B cell (primary cell): ENCODE data around the gene FNDC11. TPM values are rescaled to one million over a fixed set of nuclear protein-coding genes. Genes with fewer than 3 reads are reported as not detected.

Source experiments
- ATAC-seq: fragments of 200-7000 bp; cut with Tn5 transposase; one replicate; pipeline ENCODE4 v1.10.0; 2021; ENCODE audit warnings: low read depth, mild to moderate bottlenecking, moderate number of reproducible peaks, moderate library complexity
- CTCF ChIA-PET: fragments of 350-600 bp; sonication (Branson Sonifier 250); formaldehyde crosslinking; loops from one replicate; lab custom pipeline; 2021; ENCODE audit warnings: antibody characterized with exemption, inconsistent platforms; lab: Charles Lee
- POLR2A ChIA-PET: fragments of 350-600 bp; sonication (Branson Sonifier 250); formaldehyde crosslinking; loops from one replicate; lab custom pipeline; 2021; ENCODE audit warnings: antibody characterized with exemption; lab: Charles Lee
- DNase-seq: peaks from one replicate; pipeline ENCODE4 v3.0.0; 2013
- H2AFZ ChIP-seq: 2 replicates; pipeline ENCODE4 v1.6.1; 2012; ENCODE audit warnings: mild to moderate bottlenecking, low read depth, low read length; ENCODE audit not compliant: insufficient read depth, poor library complexity, severe bottlenecking
- H3K27ac ChIP-seq, 2 donors: 1 replicate in 1 of 2; 2 replicates in 1 of 2; pipeline ENCODE4 v1.5.1; 2012 to 2013; ENCODE audit warnings: low read length in 2 of 2, mild to moderate bottlenecking in 2 of 2, moderate library complexity in 1 of 2
- H3K27me3 ChIP-seq, 4 experiments: fragments of 200-600 bp in 1 of 4; sonication (generic) in 1 of 4; replicated peaks in 1 of 4; 1 replicate in 2 of 4; 2 replicates in 2 of 4; pipeline versions ENCODE4 v1.6.1 to v1.7.0; 2013 to 2016; ENCODE audit warnings: low read length in 3 of 4, mild to moderate bottlenecking in 2 of 4, mixed read lengths in 1 of 4, moderate library complexity in 1 of 4; ENCODE audit not compliant: insufficient read depth in 4 of 4, control insufficient read depth in 3 of 4; ENCODE audit errors: control extremely low read depth in 1 of 4
- H3K36me3 ChIP-seq, 2 experiments: replicated peaks in 1 of 2; 1 replicate in 1 of 2; 2 replicates in 1 of 2; pipeline versions ENCODE4 v1.6.1 to v1.7.1; 2013; ENCODE audit warnings: low read length in 1 of 2; ENCODE audit not compliant: insufficient read depth in 2 of 2, control insufficient read depth in 1 of 2; ENCODE audit errors: control extremely low read depth in 1 of 2, extremely low read depth in 1 of 2
- H3K4me1 ChIP-seq, 2 donors: fragments of 200-600 bp in 1 of 2; sonication (generic) in 1 of 2; 1 replicate in 1 of 2; 2 replicates in 1 of 2; pipeline versions ENCODE4 v1.5.1 to v1.6.1; 2013 to 2017; ENCODE audit warnings: low read length in 2 of 2; ENCODE audit not compliant: control insufficient read depth in 2 of 2, insufficient read depth in 2 of 2
- H3K4me2 ChIP-seq: replicated peaks from 2 replicates; pipeline ENCODE3; 2012; ENCODE audit warnings: mild to moderate bottlenecking, low read depth, low read length; ENCODE audit not compliant: poor library complexity, severe bottlenecking
- H3K4me3 ChIP-seq, 5 experiments: fragments of 200-600 bp in 1 of 5; sonication (generic) in 1 of 5; 1 replicate in 3 of 5; 2 replicates in 2 of 5; pipeline versions ENCODE4 v1.5.1 to v1.7.0; 2011 to 2016; ENCODE audit warnings: low read length in 4 of 5, mild to moderate bottlenecking in 4 of 5, low read depth in 2 of 5, control low read depth in 1 of 5, moderate library complexity in 1 of 5; ENCODE audit not compliant: insufficient read depth in 1 of 5; ENCODE audit errors: control extremely low read depth in 1 of 5, extremely low read depth in 1 of 5
- H3K79me2 ChIP-seq: fragments of 200-600 bp; sonication (generic); one replicate; pipeline ENCODE4 v1.6.0; 2016; ENCODE audit warnings: low read length; ENCODE audit not compliant: control insufficient read depth, insufficient read depth
- H3K9ac ChIP-seq: fragments of 200-600 bp; sonication (generic); 2 replicates; pipeline ENCODE4 v1.6.1; 2017; ENCODE audit warnings: mild to moderate bottlenecking, low read length, moderate library complexity
- H3K9me3 ChIP-seq, 3 donors: one replicate each; pipeline versions ENCODE4 v1.6.1 to v1.7.1; 2013; ENCODE audit warnings: low read length in 2 of 3; ENCODE audit not compliant: control insufficient read depth in 2 of 3, insufficient read depth in 1 of 3; ENCODE audit errors: control extremely low read depth in 1 of 3
- H4K20me1 ChIP-seq: 2 replicates; pipeline ENCODE4 v1.6.0; 2012; ENCODE audit warnings: mild to moderate bottlenecking, low read length; ENCODE audit not compliant: insufficient read depth, control insufficient read depth, poor library complexity, severe bottlenecking
- H3K27ac Mint-ChIP-seq: one replicate; pipeline ENCODE4 v1.8.0; 2021; ENCODE audit warnings: mixed read lengths
- H3K27me3 Mint-ChIP-seq: one replicate; pipeline ENCODE4 v1.8.0; 2021; ENCODE audit warnings: mixed read lengths
- H3K4me1 Mint-ChIP-seq: one replicate; pipeline ENCODE4 v1.8.0; 2021; ENCODE audit warnings: mixed read lengths
- H3K4me3 Mint-ChIP-seq: one replicate; pipeline ENCODE4 v1.8.0; 2021; ENCODE audit warnings: mixed read lengths
- H3K9me3 Mint-ChIP-seq: one replicate; pipeline ENCODE4 v1.8.0; 2022; ENCODE audit warnings: mixed read lengths; ENCODE audit not compliant: insufficient read depth
- CTCF ChIP-seq: fragments of 200-600 bp; IDR thresholded peaks from one replicate; pipeline ENCODE4 v1.8.0; 2022; ENCODE audit warnings: antibody characterized with exemption, mild to moderate bottlenecking
- EZH2 ChIP-seq: IDR thresholded peaks from 2 replicates; pipeline ENCODE4 v1.6.1; 2012; ENCODE audit warnings: borderline replicate concordance, low read depth, mild to moderate bottlenecking, moderate library complexity, low read length; ENCODE audit not compliant: insufficient read depth, poor library complexity, severe bottlenecking
- WGBS: methylation state at CpG from one replicate; pipeline ENCODE4 v1.1.5; 2013; ENCODE audit warnings: missing lambda C conversion rate; ENCODE audit not compliant: insufficient coverage; 5-methylcytosine and 5-hydroxymethylcytosine counted together
- intact Hi-C: fragments of 100-400 bp; cut with micrococcal nuclease; formaldehyde crosslinking; loops from one replicate; pipeline ENCODE4 v1.10.0; 2022
- polyA plus RNA-seq: library from polyadenylated mRNA; depleted of rRNA; stranded (reverse); fragments of >200 nt; gene quantifications from 2 replicates; pipeline ENCODE4 v1.2.3, GENCODE V29; 2012
- total RNA-seq, 2 donors: library from RNA; stranded (reverse); fragments of 120-200 nt in 1 of 2; gene quantifications; 1 replicate in 1 of 2; 2 replicates in 1 of 2; pipeline versions ENCODE4 v1.2.3 to v1.2.4, GENCODE V29; 2013 to 2022

FNDC11 gene
- total and polyA plus RNA-seq, 2 donors (not counting 1 experiment from before 2014, with no cell fraction given): 3.8 to 34.2 TPM

GRCh38 chr20:63534427-63534830 is 19.5 kb upstream of the FNDC11 start:
- POLR2A ChIA-PET: no interaction called here
- no peak for ATAC-seq
- WGBS: 78% methylated on average over 12 of the region's 12 CpGs

More at GRCh38 chr20:63534427-63534830, 19.5 kb upstream of the FNDC11 start:
- no peaks in the 10 kb centered on the region for H4K20me1 ChIP-seq
- H2AFZ ChIP-seq: no peak overlapping the region
- Mint-ChIP-seq H3K4me3 (no peak overlapping the region), H3K4me1 (peaks cover 22% of the 10 kb centered on the region), H3K27ac (no peak overlapping the region), H3K27me3 (no peaks in the 10 kb centered on the region), H3K9me3 (no peaks in the 10 kb centered on the region)
- H3K4me2 ChIP-seq: no peak overlapping the region
- no peaks in the 10 kb centered on the region for H3K36me3 ChIP-seq
- peaks cover 21 to 32% of the 10 kb centered on the region in 2 donors for H3K4me1 ChIP-seq
- H3K9me3 ChIP-seq: peaks cover 0 to 3% (median 0%) of the 10 kb centered on the region in 3 donors
- no peak for DNase-seq
- no peaks in the 10 kb centered on the region for H3K79me2 ChIP-seq
- H3K27me3 ChIP-seq: peaks cover 0 to 2% (median 0%) of the 10 kb centered on the region in 4 experiments
- no peak overlapping the region for H3K27ac ChIP-seq
- no peak overlapping the region for H3K9ac ChIP-seq
- no peak for TF ChIP-seq CTCF
- no peak for TF ChIP-seq EZH2
- intact Hi-C loops: no loop called here
- H3K4me3 ChIP-seq: no peak overlapping the region
- CTCF ChIA-PET: no interaction called here
